Measurements from ENCODE around the gene USP40. TPM values are rescaled to one million over a fixed set of nuclear protein-coding genes. Genes with fewer than 3 reads are reported as not detected.

USP40 gene
- total RNA-seq, 2 donors from 2014 or later, result 14.7 to 19.6 TPM

DNA sequence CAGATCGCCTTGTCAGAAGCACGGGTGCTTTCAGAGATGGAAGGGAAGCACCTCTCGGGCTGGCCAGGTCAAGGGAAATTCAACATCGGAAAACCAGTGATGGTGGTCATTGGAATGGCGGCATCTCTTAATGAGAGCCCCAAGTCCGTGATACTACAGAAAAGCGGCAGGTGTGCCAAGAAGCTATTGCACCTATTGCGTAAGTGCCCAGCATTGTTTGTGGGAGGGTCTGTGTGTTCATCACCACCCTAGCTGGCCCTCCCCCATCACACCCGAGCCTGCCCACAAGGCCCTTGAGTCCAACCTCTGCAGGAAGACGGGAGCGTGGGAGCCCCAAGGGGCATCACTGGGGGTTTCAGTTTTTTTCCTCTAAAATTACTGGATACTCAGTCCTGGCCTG, 111.6 kb downstream of the USP40 start:
- no peaks in the 10 kb centered on the region for H3K27me3 Mint-ChIP-seq (ENCODE audit: low read depth)

DNA sequence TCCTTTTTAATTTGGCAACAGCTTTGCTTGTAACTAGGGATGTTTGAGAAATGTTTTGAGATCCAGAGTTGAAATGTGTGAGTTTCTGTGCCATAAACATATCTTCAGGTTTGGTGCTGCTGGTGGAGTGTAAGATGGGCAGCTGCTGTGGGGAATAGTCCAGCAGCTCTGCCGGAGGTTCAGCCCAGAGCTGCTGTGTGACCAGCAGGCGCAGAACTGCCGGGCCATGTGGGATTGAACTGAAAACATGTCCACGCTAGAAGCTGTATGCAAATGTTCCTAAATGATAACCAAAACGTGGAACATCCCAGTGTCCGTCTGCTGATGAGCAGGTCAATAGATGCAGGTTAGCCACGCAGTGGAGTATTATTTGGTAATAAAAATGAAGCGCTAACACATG, 112.7 kb downstream of the USP40 start:
- Mint-ChIP-seq H3K27me3 (ENCODE audit: low read depth) (no peaks in the 10 kb centered on the region), H3K27ac (no peak overlapping the region), H3K4me1 (ENCODE audit: low read depth) (no peaks in the 10 kb centered on the region), H3K4me3 (no peak overlapping the region), H3K9me3 (no peaks in the 10 kb centered on the region), H3K36me3 (ENCODE audit: insufficient read depth in 2 of 2) (peaks cover 4 to 14% of the 10 kb centered on the region in 2 donors)
- ATAC-seq (replicated peaks in 1 of 2), result no peak
- no peak for DNase-seq

More for the DNA sequence above, 111.6 kb downstream of the USP40 start:
- no peak for DNase-seq
- H3K4me3 Mint-ChIP-seq, result no peak overlapping the region
- H3K36me3 Mint-ChIP-seq (ENCODE audit: insufficient read depth in 2 of 2), result peaks cover 4 to 14% of the 10 kb centered on the region in 2 donors
- H3K27ac Mint-ChIP-seq, result no peak overlapping the region
- ATAC-seq (replicated peaks in 1 of 2), result no peak
- H3K4me1 Mint-ChIP-seq (ENCODE audit: low read depth), result no peaks in the 10 kb centered on the region
- H3K9me3 Mint-ChIP-seq, result no peaks in the 10 kb centered on the region

DNA sequence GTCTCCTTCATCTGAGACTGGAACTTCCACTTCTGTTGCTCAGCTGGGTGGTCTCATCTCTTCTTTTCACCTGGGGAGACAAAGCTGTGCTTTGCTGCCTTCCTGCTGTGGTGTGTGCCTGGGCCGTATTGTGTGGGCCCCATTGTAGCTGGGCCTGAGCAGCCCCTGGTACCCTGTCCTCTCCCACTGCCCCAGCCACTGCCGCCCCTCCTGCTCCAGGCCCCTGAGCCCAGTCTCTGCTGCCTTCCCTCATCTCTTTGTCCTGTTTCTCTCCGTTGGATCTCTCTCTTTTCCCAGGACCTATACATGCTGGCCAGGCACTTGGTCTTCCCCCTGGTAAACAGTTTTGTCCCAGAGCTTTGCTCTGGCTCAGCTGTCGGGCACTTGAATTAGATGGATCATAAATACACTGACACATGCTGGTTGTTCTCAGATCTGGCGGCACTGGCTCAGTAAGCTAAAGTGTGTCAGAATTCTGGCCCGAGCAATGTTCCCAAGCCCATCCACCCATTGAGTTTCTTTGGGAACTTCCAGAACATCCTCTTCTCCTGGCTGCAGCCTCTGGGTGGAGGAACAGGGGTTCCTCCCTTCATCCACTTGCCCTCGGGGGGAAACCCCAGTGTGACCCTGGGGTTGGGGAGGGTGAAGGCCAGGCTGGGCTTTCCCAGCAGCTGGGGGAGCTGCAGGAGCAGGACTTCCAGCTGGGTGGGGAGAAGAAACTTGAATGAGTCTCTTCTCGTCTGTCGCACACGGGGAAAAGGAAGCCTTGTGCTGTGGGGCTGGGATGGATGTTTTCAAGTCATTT, 113.3 kb downstream of the USP40 start:
- Mint-ChIP-seq H3K27ac (no peak overlapping the region), H3K4me3 (no peak overlapping the region), H3K27me3 (ENCODE audit: low read depth) (no peaks in the 10 kb centered on the region), H3K36me3 (ENCODE audit: insufficient read depth in 2 of 2) (peaks cover 4 to 14% of the 10 kb centered on the region in 2 donors), H3K9me3 (no peaks in the 10 kb centered on the region), H3K4me1 (ENCODE audit: low read depth) (no peaks in the 10 kb centered on the region)
- DNase-seq, result no peak
- no peak for ATAC-seq (replicated peaks in 1 of 2)

DNA sequence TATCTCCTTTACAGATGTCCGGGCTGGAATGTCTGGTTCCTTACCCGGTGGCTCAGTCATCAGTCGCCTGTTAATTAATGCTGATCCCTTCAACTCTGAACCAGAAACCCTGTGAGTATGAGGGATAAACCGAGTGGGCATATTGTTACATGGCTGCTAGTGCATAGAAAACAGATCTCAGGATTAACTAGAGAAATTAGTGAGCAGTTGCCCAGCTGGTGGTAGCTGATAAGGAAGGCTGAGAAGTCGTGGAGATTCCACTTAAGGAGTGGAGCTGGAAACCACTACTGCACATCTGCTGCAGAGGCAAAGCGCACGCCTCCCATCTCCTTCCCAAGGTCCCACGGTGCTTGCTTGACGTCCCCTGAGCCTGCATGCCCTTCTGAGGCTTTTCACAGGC, 114.6 kb downstream of the USP40 start:
- ATAC-seq (replicated peaks in 1 of 2), result no peak
- Mint-ChIP-seq H3K27ac (no peak overlapping the region), H3K9me3 (no peaks in the 10 kb centered on the region), H3K36me3 (ENCODE audit: insufficient read depth in 2 of 2) (peaks cover 4 to 15% of the 10 kb centered on the region in 2 donors), H3K27me3 (ENCODE audit: low read depth) (no peaks in the 10 kb centered on the region), H3K4me3 (no peak overlapping the region), H3K4me1 (ENCODE audit: low read depth) (no peaks in the 10 kb centered on the region)
- DNase-seq, result no peak

DNA sequence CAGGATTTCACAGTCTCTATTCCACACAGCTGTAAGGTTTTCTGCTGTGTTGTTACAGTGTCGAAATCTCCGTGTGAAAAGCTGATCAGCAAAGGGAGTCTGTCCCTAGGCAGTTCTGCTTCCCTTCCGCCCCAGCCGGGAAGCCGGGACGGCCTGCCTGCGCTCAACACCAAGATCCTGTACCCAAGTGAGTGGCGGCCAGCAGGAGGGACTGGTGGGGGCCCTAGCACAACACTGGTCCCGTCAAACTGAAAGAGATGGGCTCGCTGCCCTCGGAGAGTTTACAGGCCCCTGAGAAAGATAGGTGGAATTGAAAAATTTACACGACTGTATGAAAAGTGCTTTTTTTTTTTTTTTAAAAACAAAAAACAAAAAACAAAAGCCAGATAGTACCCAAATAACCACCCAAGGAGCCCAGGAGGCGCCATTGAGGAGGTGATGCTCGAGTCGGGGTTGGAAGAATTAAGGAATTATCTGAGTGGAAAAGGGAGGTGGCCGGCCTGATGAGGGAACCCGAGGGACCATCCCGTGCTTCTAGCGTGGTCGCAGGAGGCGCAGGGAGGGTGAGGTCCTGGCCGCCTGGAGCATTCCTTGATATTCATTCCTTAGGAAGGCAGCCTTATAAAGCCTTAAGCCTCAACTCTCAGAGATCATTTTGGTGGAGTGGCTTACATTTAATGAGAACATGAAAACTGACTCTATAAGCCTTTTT, 115.6 kb downstream of the USP40 start:
- H3K36me3 Mint-ChIP-seq (ENCODE audit: insufficient read depth in 2 of 2), result peaks cover 4 to 15% of the 10 kb centered on the region in 2 donors
- no peak for DNase-seq
- H3K9me3 Mint-ChIP-seq, result no peaks in the 10 kb centered on the region

DNA sequence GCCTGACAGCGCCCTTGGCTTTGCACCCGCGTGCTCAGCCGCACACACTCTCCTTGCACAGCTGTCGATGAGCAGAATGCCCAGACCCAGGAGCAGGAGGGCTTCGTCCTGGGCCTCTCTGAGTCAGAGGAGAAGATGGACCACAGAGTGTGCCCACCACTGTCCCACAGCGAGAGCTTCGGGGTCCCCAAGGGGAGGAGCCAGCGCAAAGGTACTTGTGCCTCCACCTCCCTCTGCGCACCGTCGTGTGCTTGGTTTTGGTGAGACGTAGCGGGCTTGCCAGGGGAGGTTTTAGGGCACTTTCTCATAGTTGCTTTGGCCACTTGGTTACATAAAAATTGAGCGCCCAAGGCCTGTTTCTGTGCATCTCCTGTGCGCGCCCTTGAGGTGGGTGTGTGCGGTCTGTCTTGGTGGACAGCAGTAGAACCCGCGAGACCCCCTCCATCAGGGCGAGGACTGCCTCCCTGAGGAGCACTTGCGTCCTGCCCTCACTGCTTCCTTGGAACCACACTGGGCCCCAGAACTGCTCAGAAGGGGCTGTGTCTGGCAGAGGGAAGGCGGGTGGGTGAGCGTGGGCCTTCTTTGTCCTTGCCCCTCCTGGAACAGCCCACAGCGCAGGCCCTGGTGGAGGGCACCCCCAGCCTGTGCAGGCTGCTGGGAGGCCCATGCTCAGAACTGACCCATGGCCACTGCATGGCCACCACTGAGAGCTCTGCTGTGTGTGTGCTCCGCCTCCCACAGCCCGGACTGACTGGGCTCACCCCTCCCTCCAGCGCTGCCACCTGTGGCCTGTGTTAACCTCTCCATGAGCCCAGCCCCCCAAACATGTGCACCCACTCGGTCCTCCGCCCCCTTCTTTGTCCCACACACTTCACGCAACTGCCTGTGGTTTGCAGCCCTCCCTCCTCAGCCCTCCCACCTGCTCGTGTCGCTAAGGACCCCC, 116.4 kb downstream of the USP40 start:
- Mint-ChIP-seq H3K4me3 (no peak overlapping the region), H3K27me3 (ENCODE audit: low read depth) (no peaks in the 10 kb centered on the region), H3K27ac (no peak overlapping the region), H3K9me3 (no peaks in the 10 kb centered on the region), H3K4me1 (ENCODE audit: low read depth) (no peaks in the 10 kb centered on the region), H3K36me3 (ENCODE audit: insufficient read depth in 2 of 2) (peaks cover 4 to 19% of the 10 kb centered on the region in 2 donors)
- ATAC-seq (replicated peaks in 1 of 2) (no peak), DNase-seq (no peak)

More for the DNA sequence above, 115.6 kb downstream of the USP40 start:
- Mint-ChIP-seq H3K4me3 (no peak overlapping the region), H3K27ac (peak overlapping the region; percentile 26), H3K27me3 (ENCODE audit: low read depth) (no peaks in the 10 kb centered on the region), H3K4me1 (ENCODE audit: low read depth) (no peaks in the 10 kb centered on the region)
- no peak for ATAC-seq (replicated peaks in 1 of 2)

DNA sequence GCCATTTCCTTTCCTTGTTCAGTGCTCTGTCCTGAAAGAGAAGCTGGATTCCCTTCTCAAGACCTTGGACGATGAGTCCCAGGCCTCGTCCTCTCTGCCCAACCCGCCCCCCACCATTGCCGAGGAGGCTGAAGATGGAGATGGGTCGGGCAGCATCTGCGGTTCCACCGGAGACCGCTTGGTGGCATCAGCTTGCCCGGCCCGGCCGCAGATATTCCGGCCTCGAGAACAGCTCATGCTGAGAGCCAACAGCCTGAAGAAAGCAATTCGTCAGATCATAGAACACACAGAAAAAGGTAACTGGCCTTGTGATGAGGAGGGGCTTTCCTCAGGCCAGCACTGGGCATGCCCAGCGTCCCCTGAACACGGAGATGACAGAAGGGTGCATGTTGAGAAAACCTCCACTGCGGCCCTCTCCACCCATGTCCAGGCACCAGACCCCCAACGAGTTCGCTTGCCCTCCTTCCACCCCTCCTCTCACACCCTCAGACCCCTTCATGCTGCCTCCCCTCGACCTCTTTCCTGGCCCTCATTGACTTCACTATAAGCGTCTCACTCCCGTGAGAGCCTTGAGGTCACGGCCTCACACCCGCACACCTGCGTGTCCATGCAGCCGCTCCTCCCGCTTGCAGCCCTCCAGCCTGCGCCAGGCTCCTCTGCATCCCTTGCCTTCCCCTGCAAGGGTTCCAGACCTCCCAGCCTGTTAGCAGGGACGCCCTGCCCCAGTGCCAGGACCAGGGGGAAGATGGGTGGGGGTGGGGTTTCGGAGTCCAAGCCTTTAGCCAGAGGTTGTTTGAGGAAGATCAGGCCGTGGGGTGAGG, 117.3 kb downstream of the USP40 start:
- DNase-seq (no peak), ATAC-seq (replicated peaks in 1 of 2) (no peak)
- Mint-ChIP-seq H3K36me3 (ENCODE audit: insufficient read depth in 2 of 2) (peaks cover 8 to 18% of the 10 kb centered on the region in 2 donors), H3K4me1 (ENCODE audit: low read depth) (no peaks in the 10 kb centered on the region), H3K27me3 (ENCODE audit: low read depth) (no peaks in the 10 kb centered on the region), H3K27ac (no peak overlapping the region), H3K4me3 (no peak overlapping the region), H3K9me3 (no peaks in the 10 kb centered on the region)

DNA sequence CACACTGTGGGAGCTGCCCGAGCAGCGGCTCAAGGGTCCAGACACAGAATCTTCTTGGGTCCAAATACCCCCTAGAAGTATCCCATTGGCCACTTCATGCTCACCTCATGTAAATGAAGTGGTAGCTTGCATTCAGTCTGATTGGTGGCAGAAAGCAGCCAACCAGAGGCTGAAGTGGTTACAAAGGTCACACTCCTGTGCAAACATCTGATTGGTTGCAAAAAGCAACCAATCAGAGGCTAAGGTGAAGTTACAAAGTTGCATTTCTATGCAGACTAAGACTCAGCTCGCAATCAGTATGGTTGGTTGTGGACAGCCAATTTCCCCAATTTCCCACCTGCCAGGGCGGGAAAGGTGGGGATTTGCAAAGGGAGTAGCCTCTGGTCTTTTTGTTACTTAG, 118.0 kb downstream of the USP40 start:
- no peaks in the 10 kb centered on the region for H3K27me3 Mint-ChIP-seq (ENCODE audit: low read depth)

DNA sequence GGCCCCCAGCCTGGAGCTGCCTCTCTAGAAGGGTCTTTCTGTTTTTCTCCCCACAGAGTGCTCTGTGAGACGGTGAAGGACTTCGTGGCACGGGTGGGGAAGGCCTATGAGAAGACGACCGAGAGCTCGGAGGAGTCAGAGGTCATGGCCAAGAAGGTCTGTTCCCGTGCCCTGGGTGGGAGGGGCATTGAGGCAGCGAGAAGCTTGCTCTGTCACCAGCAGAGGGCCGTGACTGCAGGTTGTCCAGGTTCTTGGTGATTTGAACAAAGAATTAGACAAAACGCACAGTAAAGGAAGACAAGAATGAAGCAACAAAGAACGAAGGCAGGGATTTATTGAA, 118.4 kb downstream of the USP40 start:
- H3K27ac Mint-ChIP-seq, result no peak overlapping the region
- DNase-seq (no peak), ATAC-seq (replicated peaks in 1 of 2) (no peak)
- H3K4me3 Mint-ChIP-seq, result no peak overlapping the region
- H3K36me3 Mint-ChIP-seq (ENCODE audit: insufficient read depth in 2 of 2), result peaks cover 6 to 21% of the 10 kb centered on the region in 2 donors
- no peaks in the 10 kb centered on the region for H3K27me3 Mint-ChIP-seq (ENCODE audit: low read depth)
- no peaks in the 10 kb centered on the region for H3K9me3 Mint-ChIP-seq
- peaks cover 5% of the 10 kb centered on the region for H3K4me1 Mint-ChIP-seq (ENCODE audit: low read depth)

More for the DNA sequence above, 118.0 kb downstream of the USP40 start:
- Mint-ChIP-seq H3K36me3 (ENCODE audit: insufficient read depth in 2 of 2) (peaks cover 6 to 18% of the 10 kb centered on the region in 2 donors), H3K9me3 (no peaks in the 10 kb centered on the region), H3K27ac (no peak overlapping the region), H3K4me1 (ENCODE audit: low read depth) (peaks cover 1% of the 10 kb centered on the region), H3K4me3 (no peak overlapping the region)
- ATAC-seq (replicated peaks in 1 of 2) (no peak), DNase-seq (no peak)

DNA sequence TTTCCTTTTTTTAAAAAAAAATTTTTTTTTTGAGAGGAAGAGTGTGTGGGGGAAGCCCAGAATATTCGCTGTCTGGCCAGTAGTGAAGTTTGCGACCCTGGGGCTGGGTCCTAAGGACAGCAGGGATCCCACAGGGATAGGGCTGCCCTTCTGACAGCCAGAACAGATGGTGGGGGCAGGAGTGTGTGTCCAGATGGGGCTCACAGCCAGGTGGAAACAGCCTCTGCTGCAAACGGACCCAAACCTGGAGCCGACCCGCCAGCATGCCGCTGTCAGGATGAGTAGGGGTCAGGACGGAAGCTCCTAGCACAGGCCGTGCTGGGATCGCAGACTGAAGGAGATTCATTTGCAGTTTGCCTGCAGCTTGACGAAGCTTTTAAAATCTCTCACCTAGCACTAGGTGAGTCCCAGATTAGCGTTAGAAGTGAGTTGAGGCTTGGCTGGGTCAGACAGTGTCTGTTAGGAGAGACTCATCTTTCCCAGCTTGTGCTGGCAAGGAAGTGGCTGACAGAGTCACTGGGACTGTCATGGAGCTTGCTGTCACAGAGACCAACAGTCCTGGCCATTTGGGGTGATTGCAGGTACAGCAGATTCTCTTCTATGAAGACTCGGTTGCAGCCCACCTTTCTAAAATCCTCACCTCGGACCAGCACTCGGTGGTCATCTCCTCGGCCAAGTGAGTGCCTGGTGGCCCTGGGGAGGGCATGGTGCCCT, 118.9 kb downstream of the USP40 start:
- peaks cover 6 to 23% of the 10 kb centered on the region in 2 donors for H3K36me3 Mint-ChIP-seq (ENCODE audit: insufficient read depth in 2 of 2)
- no peak overlapping the region for H3K4me3 Mint-ChIP-seq
- H3K4me1 Mint-ChIP-seq (ENCODE audit: low read depth), result peaks cover 7% of the 10 kb centered on the region
- DNase-seq (no peak), ATAC-seq (replicated peaks in 1 of 2) (no peak)
- no peaks in the 10 kb centered on the region for H3K9me3 Mint-ChIP-seq
- no peaks in the 10 kb centered on the region for H3K27me3 Mint-ChIP-seq (ENCODE audit: low read depth)
- no peak overlapping the region for H3K27ac Mint-ChIP-seq

DNA sequence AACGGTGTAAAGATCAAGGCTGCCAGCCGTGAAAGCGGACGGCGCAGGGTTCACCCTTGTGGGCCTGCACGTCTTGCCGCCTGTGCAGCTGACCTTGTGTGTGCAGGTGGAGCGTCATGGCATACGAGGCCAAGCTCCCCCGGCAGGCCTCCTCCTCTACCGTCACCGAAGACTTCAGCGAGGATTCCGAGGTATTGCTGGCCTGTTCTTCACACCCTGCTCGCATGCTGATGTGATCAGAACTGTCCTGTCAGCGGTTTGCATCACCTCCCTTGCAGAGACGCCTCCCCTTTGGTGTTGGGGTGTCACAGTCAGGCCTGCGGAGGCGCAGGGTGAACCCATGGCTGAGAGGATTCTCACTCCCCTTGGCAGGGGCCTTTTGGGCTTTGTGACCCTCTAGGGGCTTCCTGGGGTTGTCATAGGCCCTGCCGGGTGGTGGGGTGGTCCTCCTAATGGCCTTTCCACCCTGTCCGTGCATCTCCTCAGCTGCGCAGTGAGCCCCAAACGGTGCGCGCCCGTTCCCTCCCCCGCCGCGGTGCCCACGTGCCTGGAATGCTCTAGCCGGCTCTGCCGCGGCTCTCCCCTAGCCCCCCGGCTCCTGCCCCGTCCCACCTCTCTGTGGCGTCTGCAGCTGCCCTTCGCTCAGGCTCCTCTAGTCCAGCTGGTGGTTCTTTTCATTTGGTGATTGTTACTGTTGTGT, 119.8 kb downstream of the USP40 start:
- Mint-ChIP-seq H3K27me3 (ENCODE audit: low read depth) (no peaks in the 10 kb centered on the region), H3K4me3 (no peak overlapping the region), H3K9me3 (no peaks in the 10 kb centered on the region), H3K27ac (no peak overlapping the region), H3K36me3 (ENCODE audit: insufficient read depth in 2 of 2) (peaks cover 6 to 16% of the 10 kb centered on the region in 2 donors), H3K4me1 (ENCODE audit: low read depth) (peaks cover 7% of the 10 kb centered on the region)
- DNase-seq (no peak), ATAC-seq (replicated peaks in 1 of 2) (no peak)

All from activated T-cell treated with anti-CD3 and anti-CD28 coated beads, Interleukin-2, amount 50 U/mL, for 72 hours (primary cell).